SU-DHL-6 (cell line): ENCODE measurements around the gene ITPKA.

Source experiments
- CTCF ChIP-seq: fragments of 200-600 bp; sonication (generic); IDR thresholded peaks from one replicate; pipeline ENCODE4 v1.5.1; 2017; ENCODE audit warnings: antibody characterized with exemption, mild to moderate bottlenecking, low read length, moderate library complexity; ENCODE audit not compliant: insufficient read depth, poor library complexity, severe bottlenecking
- EZH2phosphoT487 ChIP-seq: fragments of 200-600 bp; sonication (generic), shearing (Covaris generic); conservative IDR thresholded peaks from 2 replicates; pipeline ENCODE4 v1.6.1; 2018; ENCODE audit warnings: mild to moderate bottlenecking, antibody characterized with exemption, low read length, moderate library complexity, mixed read lengths

- TF ChIP-seq CTCF (no peak), EZH2phosphoT487 (no peak)
Observed at GRCh38 chr15:41473418-41473817, 20.3 kb upstream of the ITPKA start.
